CD4-positive, alpha-beta T cell treated with Interferon gamma for 1 hour (primary cell): ENCODE data around the gene TOGARAM1.

Source experiments
- DNase-seq: peaks from one replicate; pipeline ENCODE4 v3.0.0-alpha.2; 2020

TOGARAM1 gene, protein sequence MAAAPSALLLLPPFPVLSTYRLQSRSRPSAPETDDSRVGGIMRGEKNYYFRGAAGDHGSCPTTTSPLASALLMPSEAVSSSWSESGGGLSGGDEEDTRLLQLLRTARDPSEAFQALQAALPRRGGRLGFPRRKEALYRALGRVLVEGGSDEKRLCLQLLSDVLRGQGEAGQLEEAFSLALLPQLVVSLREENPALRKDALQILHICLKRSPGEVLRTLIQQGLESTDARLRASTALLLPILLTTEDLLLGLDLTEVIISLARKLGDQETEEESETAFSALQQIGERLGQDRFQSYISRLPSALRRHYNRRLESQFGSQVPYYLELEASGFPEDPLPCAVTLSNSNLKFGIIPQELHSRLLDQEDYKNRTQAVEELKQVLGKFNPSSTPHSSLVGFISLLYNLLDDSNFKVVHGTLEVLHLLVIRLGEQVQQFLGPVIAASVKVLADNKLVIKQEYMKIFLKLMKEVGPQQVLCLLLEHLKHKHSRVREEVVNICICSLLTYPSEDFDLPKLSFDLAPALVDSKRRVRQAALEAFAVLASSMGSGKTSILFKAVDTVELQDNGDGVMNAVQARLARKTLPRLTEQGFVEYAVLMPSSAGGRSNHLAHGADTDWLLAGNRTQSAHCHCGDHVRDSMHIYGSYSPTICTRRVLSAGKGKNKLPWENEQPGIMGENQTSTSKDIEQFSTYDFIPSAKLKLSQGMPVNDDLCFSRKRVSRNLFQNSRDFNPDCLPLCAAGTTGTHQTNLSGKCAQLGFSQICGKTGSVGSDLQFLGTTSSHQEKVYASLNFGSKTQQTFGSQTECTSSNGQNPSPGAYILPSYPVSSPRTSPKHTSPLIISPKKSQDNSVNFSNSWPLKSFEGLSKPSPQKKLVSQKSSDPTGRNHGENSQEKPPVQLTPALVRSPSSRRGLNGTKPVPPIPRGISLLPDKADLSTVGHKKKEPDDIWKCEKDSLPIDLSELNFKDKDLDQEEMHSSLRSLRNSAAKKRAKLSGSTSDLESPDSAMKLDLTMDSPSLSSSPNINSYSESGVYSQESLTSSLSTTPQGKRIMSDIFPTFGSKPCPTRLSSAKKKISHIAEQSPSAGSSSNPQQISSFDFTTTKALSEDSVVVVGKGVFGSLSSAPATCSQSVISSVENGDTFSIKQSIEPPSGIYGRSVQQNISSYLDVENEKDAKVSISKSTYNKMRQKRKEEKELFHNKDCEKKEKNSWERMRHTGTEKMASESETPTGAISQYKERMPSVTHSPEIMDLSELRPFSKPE (N-terminal part only)

DNA sequence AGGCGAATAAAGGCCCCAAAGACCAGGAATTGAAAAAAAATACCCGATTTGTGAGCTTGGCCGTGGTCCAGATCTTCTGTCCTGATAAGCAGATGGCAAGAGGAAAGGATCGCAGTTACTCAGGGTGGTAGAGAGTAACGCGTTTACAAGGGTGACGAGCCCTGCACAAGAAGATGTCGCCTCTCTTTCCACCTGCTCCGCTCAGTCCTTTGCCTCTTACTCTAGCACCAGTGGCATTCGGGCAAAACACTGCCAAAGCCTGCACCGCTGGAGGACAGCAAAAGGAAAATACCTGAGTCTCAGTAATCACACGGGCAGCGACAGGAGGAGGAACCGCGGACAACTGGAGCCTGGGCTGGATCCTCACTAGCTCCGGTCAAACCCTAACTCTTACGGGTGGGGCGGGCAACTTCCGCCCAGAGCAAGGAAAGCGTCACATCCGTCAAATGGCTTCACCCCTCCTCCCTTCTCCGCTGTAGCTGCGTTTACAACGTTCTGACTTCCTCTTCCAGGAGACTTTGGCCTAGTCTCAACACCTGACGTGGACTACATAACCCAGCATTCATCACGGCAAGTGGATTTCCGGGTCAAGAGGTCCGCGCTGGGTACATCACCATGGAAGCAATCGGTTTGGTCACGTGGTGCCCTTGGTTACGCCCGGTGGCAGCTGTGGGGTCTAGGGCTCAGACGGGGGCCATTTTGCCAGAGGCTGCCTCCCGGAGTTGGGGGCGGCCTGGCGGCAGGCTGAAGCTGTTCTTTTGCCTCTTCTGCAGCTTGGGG is at the start of gene TOGARAM1, which contains the start of gene KLHL28:
Gene TOGARAM1, plus strand, starts transcription at position 637 of the 780 bp plus-strand sequence. CDS start 232 bp downstream, outside the sequence.
Gene KLHL28, minus strand, starts transcription at position 394 of the 780 bp plus-strand sequence. CDS start 16,019 bp downstream, outside the sequence.
- DNase-seq: peak; percentile 98

DNA sequence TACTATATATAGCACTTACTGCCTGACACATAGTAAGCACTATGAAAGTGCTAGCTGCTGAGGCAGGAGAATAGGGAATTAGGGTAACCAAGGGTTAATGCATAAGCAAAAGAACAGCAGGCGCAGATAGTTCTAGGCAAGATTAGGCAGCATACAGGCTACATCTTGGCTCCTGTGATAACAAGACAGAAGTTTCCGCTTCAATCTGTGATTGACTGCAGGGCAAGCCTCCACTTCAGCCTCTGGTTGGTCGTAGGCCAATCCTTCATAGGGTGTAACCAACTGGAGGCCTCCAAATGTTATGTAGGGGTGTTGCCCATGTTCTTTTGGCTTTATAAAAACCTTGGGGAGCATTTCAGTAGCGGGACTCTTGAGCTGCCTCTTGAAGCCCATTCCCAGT is 47.1 kb upstream of the TOGARAM1 start:
- DNase-seq: no peak

DNA sequence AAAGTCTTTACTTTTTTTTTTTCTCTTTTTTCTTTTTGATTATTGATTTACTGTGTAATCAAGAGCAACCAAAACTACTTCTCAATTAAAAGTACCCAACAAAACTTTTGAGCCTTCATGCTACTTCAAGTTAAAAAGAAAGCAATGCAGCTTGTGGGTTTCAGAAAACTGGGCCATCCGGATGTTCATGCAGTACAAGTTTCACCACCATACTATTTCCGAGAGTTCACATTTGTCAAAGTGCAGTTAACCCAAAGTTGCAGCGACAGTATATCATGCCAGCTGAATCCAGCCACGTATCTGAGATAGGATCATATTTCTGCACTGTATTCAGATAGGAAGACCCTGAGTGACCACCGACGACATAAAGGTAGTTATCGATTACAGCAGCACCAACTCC is 33.2 kb upstream of the TOGARAM1 start:
- DNase-seq: no peak

DNA sequence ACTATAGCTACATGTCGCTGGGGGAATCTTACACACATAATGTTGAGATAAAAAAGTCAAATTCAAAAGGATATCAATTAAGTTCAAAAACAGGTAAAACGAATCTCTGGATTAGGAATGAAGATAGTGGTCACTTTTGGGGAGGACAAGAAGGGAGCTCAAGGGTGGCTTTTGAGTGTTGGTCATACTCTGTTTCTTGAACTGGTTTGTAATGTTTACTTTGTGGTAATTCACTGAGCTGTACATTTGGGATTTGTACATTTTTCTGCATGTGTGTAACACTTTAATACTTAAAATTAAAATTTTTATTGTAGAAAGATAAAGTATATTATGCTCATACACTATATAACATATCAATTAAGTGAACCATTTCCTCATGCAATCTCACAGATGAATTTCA is 26.8 kb upstream of the TOGARAM1 start:
- DNase-seq: no peak

DNA sequence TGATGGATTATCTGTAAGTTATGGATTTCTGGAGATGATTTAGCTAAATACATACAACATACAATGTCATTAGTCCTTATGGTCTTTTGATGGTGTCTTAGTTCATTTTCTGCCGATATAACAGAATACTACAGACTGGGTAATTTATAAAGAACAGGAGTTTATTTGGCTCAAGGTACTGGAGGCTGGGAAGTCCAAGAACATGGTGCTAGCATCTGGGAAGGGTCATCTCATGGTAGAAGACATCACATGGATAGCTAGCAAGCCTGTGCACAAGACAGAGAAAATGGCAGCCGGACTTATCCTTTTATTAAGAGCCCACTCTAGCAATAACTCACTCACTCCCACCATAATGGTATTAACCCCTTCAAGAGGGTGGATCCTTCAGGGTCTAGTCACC is 24.4 kb upstream of the TOGARAM1 start:
- DNase-seq: no peak

DNA sequence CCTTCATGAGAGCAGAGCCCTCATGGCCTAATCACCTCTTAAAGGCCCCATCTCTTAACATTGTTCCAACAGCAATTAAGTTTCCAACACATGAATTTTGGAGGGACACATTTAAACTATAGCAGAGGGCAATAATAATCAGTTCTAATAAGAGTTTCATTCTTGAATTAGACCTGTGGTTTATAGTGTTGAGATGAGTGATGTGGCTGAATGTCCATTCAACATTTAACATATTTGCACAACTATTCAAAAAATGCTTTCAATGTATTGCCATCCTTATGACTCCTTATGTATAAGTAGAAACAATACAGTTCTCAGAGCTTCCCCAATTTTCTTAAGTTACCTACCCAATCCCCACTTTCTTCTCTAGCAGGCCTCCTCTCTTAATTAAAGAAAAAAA is 21.8 kb upstream of the TOGARAM1 start:
- no peak for DNase-seq

DNA sequence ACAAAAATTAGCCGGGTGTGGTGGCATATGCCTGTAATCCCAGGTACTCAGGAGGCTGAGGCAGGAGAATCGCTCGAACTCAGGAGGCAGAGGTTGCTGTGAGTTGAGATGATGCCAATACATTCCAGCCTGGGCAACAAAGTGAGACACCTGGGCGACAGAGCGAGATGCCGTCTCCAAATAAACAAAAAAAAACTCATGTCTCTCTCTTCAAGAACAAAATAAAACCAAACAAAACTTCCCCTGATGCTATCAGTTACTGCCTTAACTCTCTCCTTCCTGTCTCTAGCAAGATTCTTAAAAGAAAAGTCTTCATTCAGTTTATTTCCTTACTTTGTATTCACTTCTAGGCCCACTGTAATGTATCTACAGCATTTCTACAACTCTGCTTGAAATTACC is 21.0 kb upstream of the TOGARAM1 start:
- DNase-seq: no peak

DNA sequence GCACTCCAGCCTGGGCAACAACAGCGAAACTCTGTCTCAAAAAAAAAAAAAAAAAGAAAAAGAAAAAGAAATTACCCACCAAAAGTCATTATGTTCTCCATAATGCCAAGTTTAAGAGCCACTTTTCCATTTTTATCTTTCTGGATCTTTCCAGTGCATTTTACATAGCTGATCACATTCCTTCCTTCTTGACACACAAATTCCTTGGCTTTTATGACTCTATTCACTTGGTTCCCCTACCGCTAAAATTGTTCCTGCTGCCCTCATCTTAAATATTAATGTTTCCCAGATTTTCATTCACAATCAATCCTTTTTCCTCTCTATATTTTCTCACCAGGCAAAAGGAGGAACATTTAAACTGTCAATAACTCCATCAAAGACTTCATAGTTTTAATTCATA is 20.4 kb upstream of the TOGARAM1 start:
- no peak for DNase-seq

DNA sequence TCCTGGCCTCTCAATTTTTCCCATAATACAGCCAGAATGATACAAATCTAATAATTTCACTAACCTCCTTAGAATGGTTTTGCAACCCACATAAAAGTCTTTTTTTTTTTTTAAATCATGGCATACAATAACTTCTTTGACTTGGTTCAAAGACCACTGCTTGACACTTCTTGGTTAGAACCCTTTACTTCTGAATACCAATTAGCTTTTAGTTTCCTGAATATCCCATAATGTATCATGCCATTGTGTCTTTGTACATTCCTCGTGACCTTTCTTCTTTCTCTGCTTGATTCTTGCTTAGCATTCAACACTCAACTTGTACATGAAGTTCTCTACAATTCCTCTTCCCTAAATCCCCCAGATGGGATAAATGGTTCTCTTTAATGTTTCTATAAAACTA is 19.6 kb upstream of the TOGARAM1 start:
- no peak for DNase-seq

DNA sequence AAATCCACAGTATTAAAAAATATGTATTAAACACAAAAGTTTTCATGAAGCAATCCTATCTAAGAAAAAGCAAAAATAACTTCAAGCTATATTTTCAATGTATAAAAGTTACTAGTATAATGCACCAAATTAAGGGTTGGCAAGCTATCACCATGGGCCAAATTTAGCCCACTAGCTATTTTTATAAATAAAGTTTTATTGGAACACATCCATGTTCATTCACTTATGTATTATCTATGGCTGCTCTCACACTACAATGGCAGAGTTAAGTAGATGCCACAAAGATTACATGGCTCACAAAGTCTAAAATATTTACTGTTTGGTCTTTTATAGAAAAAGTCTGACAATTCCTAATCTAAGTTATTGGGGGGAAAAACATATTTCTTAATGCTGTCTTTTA is 17.9 kb upstream of the TOGARAM1 start:
- DNase-seq: no peak

DNA sequence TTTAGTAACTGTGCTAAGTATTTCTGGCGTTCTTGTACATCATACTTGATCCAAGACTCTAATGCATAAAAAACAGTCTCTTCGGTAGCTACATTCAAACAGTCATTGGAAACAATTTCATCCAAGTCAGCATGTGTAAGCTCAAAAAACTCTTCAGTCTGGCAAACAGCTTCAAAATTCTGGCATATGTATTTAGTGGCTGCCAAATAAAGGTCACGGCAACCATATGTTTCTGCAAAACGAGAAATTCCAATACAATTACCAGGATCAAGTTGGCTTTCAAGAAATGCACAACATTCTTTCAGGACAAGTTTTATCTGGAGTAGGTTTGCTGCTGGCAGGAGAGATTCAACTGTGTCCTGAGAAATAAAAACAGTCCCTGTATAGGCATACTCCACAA is 16.7 kb upstream of the TOGARAM1 start:
- DNase-seq: no peak

DNA sequence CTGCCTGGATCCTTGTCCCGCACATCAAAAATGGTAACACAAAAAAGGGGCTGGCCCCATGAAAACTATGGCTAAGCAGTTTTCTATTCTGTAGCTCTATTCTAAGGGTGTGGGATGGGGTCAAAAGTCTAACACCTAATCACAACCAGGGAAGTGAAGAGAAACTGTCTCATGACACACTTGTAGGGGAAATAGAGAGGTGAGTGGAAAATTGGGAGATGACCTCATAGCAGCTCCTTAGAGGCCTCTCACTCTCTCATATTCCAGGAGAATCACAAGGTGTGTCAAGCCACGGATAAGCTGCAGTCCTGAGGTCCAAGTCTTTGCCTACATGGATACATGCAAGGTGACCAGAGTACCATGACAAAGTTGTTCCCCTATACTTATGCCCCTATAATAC is 10.9 kb upstream of the TOGARAM1 start:
- DNase-seq: no peak

DNA sequence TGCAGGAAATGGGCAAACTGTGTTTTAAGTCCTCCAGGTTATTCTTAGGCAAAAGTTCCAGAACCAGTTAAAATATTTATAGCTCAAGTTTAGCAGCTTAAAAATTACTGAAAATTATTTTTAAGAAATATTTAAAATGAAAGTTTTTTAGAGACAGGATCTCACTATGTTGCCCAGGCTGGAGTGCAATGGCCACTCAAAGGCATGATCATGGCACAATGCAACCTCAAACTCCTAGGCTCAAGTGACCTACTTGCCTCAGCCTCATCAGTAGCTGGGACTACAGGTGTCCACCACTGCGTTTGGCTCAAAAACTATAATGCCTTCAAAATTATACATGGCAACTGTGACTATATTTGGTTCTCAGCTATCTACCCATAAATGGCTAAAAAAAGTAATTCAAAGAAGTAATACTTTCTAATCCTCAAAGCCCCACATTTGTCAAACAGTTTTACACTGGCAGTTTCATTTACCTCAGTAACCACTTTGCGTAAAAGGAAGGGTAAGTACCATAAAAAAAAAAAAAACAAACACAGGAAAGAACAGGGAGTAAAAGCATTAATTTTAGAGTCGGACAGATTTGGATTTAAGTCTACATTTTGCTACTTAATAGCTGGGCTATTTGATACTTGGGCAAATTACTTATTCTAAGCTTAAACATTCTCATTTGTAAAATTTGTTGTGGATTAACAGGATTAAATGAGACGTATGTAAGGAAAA is 9.4 kb upstream of the TOGARAM1 start:
- no peak for DNase-seq

DNA sequence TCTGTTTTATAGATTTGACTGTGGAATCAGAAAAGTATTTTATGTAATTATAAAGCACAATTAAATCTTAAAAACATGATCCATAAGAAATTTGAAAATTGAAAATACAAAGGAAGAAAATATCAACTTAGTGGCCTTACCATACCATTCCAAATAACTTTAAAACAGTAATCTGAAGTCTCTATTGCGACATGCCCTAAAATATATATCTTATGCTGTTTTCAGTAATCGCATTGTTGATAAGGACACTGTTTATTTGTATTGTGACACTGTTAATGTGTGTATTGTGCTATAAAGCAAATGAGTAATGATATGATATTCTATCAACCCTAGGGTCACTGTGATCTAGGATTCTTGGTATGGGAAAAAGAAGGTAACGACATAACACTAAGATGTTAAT is 7.2 kb upstream of the TOGARAM1 start:
- no peak for DNase-seq

DNA sequence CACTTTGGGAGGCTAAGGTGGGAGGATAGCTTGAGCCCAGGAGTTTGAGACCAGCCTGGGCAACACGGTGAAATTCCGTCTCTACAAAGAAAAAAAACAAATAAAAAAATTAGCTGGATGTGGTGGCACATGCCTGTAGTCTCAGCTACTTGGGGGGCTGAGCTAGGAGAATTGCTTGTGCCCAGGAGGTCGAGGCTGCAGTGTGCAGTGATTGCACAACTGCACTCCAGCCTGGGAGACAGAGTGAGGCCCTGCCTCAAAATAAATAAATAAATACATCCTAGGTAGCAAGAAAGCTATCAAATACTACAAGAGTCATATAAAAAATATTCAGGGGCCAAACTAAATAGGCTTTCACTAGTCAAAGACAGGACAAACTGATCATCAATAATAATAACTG is 6.5 kb upstream of the TOGARAM1 start:
- no peak for DNase-seq

DNA sequence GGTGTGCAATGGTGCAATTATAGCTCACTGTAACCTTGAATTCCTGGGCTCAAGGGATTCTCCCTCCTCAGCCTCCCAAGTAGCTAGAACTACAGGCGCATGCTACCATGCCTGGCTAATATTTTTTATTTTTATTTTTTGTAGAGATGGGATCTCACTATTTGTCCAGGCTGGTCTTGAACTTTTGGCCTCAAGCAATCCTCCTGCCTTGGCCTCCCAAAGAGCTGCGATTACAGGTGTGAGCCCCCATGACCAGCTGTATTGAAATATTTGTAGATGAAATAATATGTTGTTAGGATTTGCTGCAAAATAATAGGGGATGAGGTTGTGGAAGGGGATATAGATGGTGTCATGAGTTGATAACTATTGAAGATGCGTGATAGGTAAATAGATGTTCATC is 5.1 kb upstream of the TOGARAM1 start:
- DNase-seq: no peak

DNA sequence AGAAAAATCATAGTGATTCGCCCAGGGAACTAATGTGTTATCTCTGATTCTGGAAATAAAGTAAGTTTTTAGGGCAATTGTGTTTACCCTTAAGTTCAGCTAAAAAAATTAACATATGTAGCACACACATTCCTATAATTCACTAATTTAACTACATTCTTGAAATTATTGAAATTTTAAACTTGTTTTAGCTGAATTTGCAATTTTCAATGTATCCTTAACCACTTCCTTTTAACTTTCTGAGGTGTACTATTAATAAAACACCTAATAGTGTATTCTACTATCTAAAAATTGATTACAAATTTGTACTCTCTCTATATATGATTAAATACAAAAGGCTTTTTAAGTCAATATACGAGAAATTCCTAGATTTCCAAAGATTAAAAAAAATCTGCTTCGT is 2.5 kb upstream of the TOGARAM1 start:
- no peak for DNase-seq

DNA sequence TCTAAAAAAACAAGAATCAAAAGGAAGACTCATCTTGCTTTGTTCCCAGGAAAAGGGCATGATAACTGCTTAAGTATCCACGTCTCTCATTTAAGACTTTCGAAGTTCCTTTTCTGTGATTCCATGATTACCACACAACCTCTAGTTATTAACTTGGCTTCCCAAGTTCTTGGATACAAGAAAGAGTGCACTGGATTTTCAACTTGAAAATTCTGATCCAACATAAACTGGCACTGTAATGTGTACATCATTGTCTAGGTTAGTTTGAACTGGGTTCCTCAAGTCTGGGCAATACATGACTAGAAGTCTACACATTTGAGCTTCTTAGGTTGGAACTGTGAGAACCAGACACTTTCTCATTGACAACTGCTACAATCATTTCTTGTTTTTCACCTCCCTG is 1.8 kb upstream of the TOGARAM1 start:
- no peak for DNase-seq

DNA sequence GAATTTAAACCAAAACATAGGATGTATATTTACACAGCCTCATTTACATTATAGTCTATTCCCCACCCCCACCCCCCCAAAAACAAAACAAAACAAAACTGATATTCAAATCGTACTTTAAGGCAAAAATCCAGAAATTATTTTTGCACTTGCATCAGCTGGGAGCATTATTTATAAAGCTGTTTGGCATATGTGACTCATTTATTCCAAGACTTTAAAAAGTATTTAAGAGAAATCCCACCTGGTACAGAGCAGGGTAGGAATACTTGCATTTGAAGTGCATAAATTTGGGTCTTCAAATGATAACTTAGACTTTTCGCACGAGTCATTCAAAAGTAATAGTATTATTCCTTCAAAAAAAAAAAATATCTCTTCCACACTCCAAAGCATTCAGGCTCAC is 1.3 kb upstream of the TOGARAM1 start:
- DNase-seq: no peak

DNA sequence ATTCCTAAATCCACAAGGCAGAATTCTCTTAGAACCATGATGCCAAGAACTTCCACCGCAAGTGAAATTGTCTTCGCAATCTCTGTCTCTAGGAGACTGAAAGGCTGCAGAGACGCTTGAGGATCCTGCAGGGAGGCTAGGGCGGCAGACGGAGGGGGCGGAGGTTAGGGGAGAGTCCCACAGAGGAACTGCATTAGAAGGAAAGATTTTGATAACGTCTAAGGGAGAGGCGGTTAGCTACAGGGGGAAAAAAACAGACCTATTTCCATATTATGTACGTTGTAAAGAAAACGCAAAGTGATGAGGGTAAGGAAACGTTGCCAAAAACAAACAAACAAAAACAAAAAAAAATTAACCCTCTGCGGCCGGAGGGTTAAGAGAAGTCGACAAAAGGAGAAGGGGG is 838 bp upstream of the TOGARAM1 start:
- peak; percentile 42 for DNase-seq

DNA sequence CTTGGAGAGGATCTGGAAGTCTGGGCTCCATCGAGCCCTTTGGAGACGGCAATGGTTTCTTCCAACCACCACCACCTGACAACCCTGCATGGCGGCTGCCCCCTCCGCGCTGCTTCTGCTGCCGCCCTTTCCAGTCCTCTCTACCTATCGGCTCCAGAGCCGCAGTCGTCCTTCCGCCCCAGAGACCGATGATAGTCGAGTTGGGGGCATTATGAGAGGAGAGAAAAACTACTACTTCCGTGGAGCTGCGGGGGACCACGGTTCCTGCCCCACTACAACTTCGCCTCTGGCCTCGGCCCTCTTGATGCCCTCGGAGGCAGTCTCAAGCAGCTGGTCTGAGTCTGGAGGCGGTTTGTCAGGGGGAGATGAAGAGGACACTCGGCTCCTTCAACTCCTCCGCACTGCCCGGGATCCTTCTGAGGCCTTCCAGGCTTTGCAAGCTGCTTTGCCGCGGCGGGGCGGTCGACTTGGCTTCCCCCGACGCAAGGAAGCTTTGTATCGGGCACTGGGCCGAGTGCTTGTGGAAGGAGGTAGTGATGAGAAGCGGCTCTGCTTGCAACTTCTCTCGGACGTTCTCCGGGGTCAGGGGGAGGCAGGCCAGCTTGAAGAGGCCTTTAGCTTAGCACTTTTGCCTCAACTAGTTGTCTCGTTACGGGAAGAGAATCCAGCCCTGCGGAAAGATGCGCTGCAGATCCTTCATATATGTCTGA is 499 bp downstream of the TOGARAM1 start:
- DNase-seq: no peak
